GM18505 (cell line): ENCODE data around the gene SUSD1.
"Not testable (repeated sequence)": the region's sequence is repeated elsewhere in the genome, so short reads cannot be mapped to it uniquely, and the experiment has no call there.

Experiments used
- ATAC-seq: cut with Tn5 transposase; IDR thresholded peaks from one replicate; pipeline ENCODE4 v1.9.1; 2021; ENCODE audit not compliant: unreplicated experiment
- POLR2A ChIP-seq: IDR thresholded peaks from 4 replicates; pipeline ENCODE4 v1.6.1; 2011; ENCODE audit warnings: borderline replicate concordance; ENCODE audit not compliant: insufficient read depth, insufficient read length; ENCODE audit errors: extremely low read depth

Gene SUSD1

GRCh38 chr9:112093147-112093869, 81.8 kb downstream of the SUSD1 start:
- no peak for TF ChIP-seq POLR2A
- ATAC-seq, result no peak

- TF ChIP-seq POLR2A, result no peak
- ATAC-seq, result no peak
Measured at GRCh38 chr9:112091810-112092209, 83.3 kb downstream of the SUSD1 start.

GRCh38 chr9:112087506-112087905, 87.6 kb downstream of the SUSD1 start:
- no peak for ATAC-seq
- TF ChIP-seq POLR2A, result no peak

GRCh38 chr9:112086627-112087026, 88.5 kb downstream of the SUSD1 start:
- no peak for ATAC-seq
- no peak for TF ChIP-seq POLR2A

- no peak for ATAC-seq
- TF ChIP-seq POLR2A, result no peak
Measured at GRCh38 chr9:112084907-112085306, 90.2 kb downstream of the SUSD1 start.

GRCh38 chr9:112084334-112084733, 90.8 kb downstream of the SUSD1 start:
- TF ChIP-seq POLR2A, result no peak
- ATAC-seq, result no peak

- TF ChIP-seq POLR2A, result no peak
- ATAC-seq, result no peak
Measured at GRCh38 chr9:112081918-112082729, 93.0 kb downstream of the SUSD1 start.

GRCh38 chr9:112080831-112081542, 94.1 kb downstream of the SUSD1 start:
- ATAC-seq, result no peak
- no peak for TF ChIP-seq POLR2A

- TF ChIP-seq POLR2A, result no peak
- no peak for ATAC-seq
Measured at GRCh38 chr9:112078432-112078831, 96.7 kb downstream of the SUSD1 start.

GRCh38 chr9:112076814-112077213, 98.3 kb downstream of the SUSD1 start:
- ATAC-seq, result no peak
- peak; percentile 51 for TF ChIP-seq POLR2A

GRCh38 chr9:112075009-112075378, 100.1 kb downstream of the SUSD1 start:
- ATAC-seq, result no peak
- TF ChIP-seq POLR2A, result no peak

- no peak for ATAC-seq
- TF ChIP-seq POLR2A, result peak; percentile 20
Measured at GRCh38 chr9:112074250-112075008, 100.7 kb downstream of the SUSD1 start.

- ATAC-seq, result not testable (repeated sequence)
Measured at GRCh38 chr9:112073639-112074173, 101.4 kb downstream of the SUSD1 start.
